Fibroblast of lung (primary cell): Measurements from ENCODE around the gene PPP2R3B.

Source experiments
- EZH2 ChIP-seq: IDR thresholded peaks from 2 replicates; pipeline ENCODE4 v1.5.1; 2012; ENCODE audit warnings: low read length, control low read depth, mild to moderate bottlenecking; ENCODE audit errors: missing control alignments
- TF ChIP-seq, protein P1 (sequence below), 2 donors: IDR thresholded peaks in 1 of 2; conservative IDR thresholded peaks in 1 of 2; 1 replicate in 1 of 2; 2 replicates in 1 of 2; pipeline ENCODE4 v1.5.1; 2011 to 2012; ENCODE audit warnings: low read length in 2 of 2, control low read depth in 1 of 2, inconsistent platforms in 1 of 2, low read depth in 1 of 2, mild to moderate bottlenecking in 1 of 2

DNA sequence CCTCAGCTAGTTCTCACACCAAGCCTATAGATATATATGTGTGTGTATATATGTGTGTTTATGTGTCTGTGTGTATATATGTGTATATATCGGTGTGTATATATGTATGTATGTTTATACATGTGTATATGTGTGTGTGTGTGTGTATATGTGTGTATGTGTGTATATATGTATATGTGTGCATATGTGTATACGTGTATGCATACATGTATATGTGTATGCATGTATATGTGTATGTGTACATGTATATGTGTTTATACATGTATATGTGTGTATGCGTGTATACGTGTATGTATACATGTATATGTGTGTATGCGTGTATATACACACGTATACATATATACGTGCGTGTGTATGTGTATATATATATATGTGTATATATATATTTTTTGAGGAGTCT is 86.4 kb downstream of the PPP2R3B start:
- TF ChIP-seq EZH2 = no peak
- TF ChIP-seq, protein P1, sequence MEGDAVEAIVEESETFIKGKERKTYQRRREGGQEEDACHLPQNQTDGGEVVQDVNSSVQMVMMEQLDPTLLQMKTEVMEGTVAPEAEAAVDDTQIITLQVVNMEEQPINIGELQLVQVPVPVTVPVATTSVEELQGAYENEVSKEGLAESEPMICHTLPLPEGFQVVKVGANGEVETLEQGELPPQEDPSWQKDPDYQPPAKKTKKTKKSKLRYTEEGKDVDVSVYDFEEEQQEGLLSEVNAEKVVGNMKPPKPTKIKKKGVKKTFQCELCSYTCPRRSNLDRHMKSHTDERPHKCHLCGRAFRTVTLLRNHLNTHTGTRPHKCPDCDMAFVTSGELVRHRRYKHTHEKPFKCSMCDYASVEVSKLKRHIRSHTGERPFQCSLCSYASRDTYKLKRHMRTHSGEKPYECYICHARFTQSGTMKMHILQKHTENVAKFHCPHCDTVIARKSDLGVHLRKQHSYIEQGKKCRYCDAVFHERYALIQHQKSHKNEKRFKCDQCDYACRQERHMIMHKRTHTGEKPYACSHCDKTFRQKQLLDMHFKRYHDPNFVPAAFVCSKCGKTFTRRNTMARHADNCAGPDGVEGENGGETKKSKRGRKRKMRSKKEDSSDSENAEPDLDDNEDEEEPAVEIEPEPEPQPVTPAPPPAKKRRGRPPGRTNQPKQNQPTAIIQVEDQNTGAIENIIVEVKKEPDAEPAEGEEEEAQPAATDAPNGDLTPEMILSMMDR (conservative IDR thresholded peaks at IDR 0.05 in 1 of 2, IDR thresholded peaks at IDR 0.05 in 1 of 2; ENCODE audit: low read depth in 1 of 2, low read length in 2 of 2) = no peak
